GM19328 (cell line): ENCODE data around the gene HGFAC.

Experiments used
- ATAC-seq: cut with Tn5 transposase; IDR thresholded peaks from one replicate; pipeline ENCODE4 v1.9.1; 2021; ENCODE audit warnings: mild to moderate bottlenecking, moderate library complexity; ENCODE audit not compliant: unreplicated experiment

The HGFAC gene

GRCh38 chr4:3423952-3424351 lies 17.8 kb upstream of the HGFAC start:
- ATAC-seq = no peak

- no peak for ATAC-seq
Measured at GRCh38 chr4:3424522-3425095, 17.2 kb upstream of the HGFAC start.

- no peak for ATAC-seq
Measured at GRCh38 chr4:3426465-3427133, 15.2 kb upstream of the HGFAC start.

GRCh38 chr4:3427134-3427476 lies 14.7 kb upstream of the HGFAC start:
- no peak for ATAC-seq

GRCh38 chr4:3427706-3428446 lies 13.9 kb upstream of the HGFAC start:
- no peak for ATAC-seq

GRCh38 chr4:3429651-3430050 lies 12.1 kb upstream of the HGFAC start:
- ATAC-seq = no peak

- ATAC-seq = no peak
Measured at GRCh38 chr4:3430524-3430923, 11.2 kb upstream of the HGFAC start.

GRCh38 chr4:3431446-3431993 lies 10.2 kb upstream of the HGFAC start:
- no peak for ATAC-seq

GRCh38 chr4:3432381-3432790 lies 9.4 kb upstream of the HGFAC start:
- ATAC-seq = no peak

- ATAC-seq = no peak
Measured at GRCh38 chr4:3433138-3433869, 8.5 kb upstream of the HGFAC start.

GRCh38 chr4:3434881-3435685 lies 6.7 kb upstream of the HGFAC start:
- ATAC-seq = no peak

- ATAC-seq = no peak
Measured at GRCh38 chr4:3435686-3435956, 6.1 kb upstream of the HGFAC start.

- no peak for ATAC-seq
Measured at GRCh38 chr4:3436048-3436797, 5.5 kb upstream of the HGFAC start.

GRCh38 chr4:3436798-3437581 lies 4.8 kb upstream of the HGFAC start:
- ATAC-seq = no peak

GRCh38 chr4:3437582-3437936 lies 4.2 kb upstream of the HGFAC start:
- ATAC-seq = no peak

- ATAC-seq = no peak
Measured at GRCh38 chr4:3437998-3438846, 3.5 kb upstream of the HGFAC start.

GRCh38 chr4:3438847-3439180 lies 3.0 kb upstream of the HGFAC start:
- no peak for ATAC-seq

- ATAC-seq = no peak
Measured at GRCh38 chr4:3439391-3439790, 2.4 kb upstream of the HGFAC start.

- no peak for ATAC-seq
Measured at GRCh38 chr4:3440011-3440410, 1.8 kb upstream of the HGFAC start.
